Brain microvascular endothelial cell (primary cell): ENCODE data around the gene SLC44A5.
"Not testable (repeated sequence)": the region's sequence is repeated elsewhere in the genome, so short reads cannot be mapped to it uniquely, and the experiment has no call there.

Experiments
- DNase-seq: peaks from one replicate; pipeline ENCODE4 v3.0.0-alpha.2; 2020
- H3K27ac ChIP-seq: fragments of 250-450 bp; sonication (Bioruptor Pico); 2 replicates; pipeline ENCODE4 v1.5.1; 2020; ENCODE audit warnings: mild to moderate bottlenecking, moderate library complexity
- H3K27me3 ChIP-seq: fragments of 250-450 bp; sonication (Bioruptor Pico); replicated peaks from 2 replicates; pipeline ENCODE4 v1.5.1; 2020; ENCODE audit warnings: mild to moderate bottlenecking
- H3K36me3 ChIP-seq: fragments of 250-450 bp; sonication (Bioruptor Pico); replicated peaks from 2 replicates; pipeline ENCODE4 v1.5.1; 2020; ENCODE audit warnings: mild to moderate bottlenecking
- H3K4me3 ChIP-seq: 2 replicates; pipeline ENCODE4 v1.5.1; 2011; ENCODE audit warnings: low read depth, mild to moderate bottlenecking, control low read depth, low read length, moderate library complexity
- in situ Hi-C: cut with HindIII; loops from 2 replicates; pipeline ENCODE4 v1.10.0; 2017; ENCODE audit warnings: low sequenced_read_pairs, low pct_ligation_motif_present
- TF ChIP-seq, protein P1 (sequence below): IDR thresholded peaks from 2 replicates; pipeline ENCODE4 v1.5.1; 2011; ENCODE audit warnings: low read depth, mild to moderate bottlenecking, moderate library complexity, low read length, control low read depth, inconsistent platforms; ENCODE audit errors: missing control alignments

SLC44A5 gene

DNA sequence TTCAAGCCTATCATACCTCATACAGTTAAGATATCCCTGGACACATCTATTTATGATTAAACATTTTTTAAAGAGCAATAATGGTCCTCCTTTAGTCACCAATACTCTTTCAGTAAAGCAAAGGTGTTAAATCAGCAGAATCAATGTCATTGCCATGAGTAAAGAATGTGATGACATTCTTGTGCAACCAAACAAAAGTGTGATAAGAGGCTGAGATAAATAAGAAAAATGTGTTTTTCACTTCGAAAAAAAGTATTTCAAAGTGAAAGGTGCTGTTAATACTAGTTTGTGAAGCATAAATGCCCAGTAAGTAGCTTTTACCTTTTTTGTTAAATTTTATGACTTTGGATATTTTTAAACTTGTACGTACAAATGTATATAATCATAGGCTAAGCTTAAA lies 8.4 kb downstream of the SLC44A5 start:
- Histone ChIP-seq H3K4me3 (no peak overlapping the region), H3K36me3 (no peaks in the 10 kb centered on the region), H3K27me3 (no peaks in the 10 kb centered on the region), H3K27ac (no peak overlapping the region)
- in situ Hi-C loops: no loop called here
- DNase-seq: no peak
- TF ChIP-seq, protein P1, sequence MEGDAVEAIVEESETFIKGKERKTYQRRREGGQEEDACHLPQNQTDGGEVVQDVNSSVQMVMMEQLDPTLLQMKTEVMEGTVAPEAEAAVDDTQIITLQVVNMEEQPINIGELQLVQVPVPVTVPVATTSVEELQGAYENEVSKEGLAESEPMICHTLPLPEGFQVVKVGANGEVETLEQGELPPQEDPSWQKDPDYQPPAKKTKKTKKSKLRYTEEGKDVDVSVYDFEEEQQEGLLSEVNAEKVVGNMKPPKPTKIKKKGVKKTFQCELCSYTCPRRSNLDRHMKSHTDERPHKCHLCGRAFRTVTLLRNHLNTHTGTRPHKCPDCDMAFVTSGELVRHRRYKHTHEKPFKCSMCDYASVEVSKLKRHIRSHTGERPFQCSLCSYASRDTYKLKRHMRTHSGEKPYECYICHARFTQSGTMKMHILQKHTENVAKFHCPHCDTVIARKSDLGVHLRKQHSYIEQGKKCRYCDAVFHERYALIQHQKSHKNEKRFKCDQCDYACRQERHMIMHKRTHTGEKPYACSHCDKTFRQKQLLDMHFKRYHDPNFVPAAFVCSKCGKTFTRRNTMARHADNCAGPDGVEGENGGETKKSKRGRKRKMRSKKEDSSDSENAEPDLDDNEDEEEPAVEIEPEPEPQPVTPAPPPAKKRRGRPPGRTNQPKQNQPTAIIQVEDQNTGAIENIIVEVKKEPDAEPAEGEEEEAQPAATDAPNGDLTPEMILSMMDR: no peak

DNA sequence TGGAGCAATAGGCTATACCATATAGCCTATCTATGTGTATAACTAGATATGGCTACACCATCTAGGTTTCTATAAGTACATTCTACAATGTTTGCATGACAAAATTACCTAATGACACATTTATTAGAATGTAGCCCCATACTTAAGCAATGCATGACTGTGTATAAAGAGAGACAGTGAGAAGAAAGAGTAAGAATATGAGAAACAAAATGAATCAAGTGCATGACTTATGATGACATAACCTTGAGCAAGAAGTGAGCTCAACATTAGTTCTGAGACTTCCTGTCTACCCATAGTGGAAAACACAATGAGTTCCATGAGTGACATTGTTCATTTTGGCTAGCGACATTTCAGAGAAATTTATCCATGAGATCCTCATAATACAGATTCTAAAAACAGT lies 10.1 kb downstream of the SLC44A5 start:
- DNase-seq: no peak
- Histone ChIP-seq H3K36me3 (no peaks in the 10 kb centered on the region), H3K4me3 (no peak overlapping the region), H3K27me3 (no peaks in the 10 kb centered on the region), H3K27ac (no peak overlapping the region)
- TF ChIP-seq, protein P1: no peak
- in situ Hi-C loops: no loop called here

DNA sequence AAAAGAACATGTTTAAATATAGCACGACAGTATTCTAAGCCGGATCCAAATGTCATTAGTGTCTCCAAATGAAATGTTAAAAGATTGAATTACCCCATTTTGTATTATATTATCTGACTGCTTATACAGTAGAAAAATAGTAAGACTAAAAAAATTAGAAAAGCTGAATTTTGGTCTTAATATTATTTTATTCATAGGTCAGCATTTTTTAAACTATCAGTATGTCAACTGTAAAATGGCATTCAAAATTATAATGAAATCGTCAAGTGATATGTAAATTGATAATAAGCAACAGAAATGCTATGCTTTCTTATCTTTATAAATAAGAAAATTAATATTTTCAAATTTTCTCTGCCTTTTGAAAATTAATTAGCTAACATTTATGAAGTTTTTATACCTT lies 16.6 kb downstream of the SLC44A5 start:
- H3K36me3 ChIP-seq: no peaks in the 10 kb centered on the region
- no peak overlapping the region for H3K27ac ChIP-seq
- TF ChIP-seq, protein P1: no peak
- H3K4me3 ChIP-seq: no peak overlapping the region
- DNase-seq: no peak
- in situ Hi-C loops: no loop called here
- no peaks in the 10 kb centered on the region for H3K27me3 ChIP-seq

DNA sequence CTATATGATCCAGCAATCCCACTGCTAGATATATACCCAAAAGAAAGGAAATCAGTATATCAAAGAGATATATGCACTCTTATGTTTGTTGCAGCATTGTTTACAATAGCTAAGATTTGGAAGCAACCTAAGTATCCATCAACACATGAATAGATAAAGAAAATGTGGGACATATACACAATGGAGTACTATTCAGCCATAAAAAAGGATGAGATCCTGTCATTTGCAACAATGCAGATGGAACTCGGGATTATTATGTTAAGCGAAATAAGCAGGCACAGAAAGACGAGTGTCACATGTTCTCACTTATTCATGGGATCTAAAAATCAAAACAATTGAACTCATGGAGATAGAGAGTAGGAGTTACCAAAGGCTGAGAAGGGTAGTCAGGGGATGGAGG lies 17.5 kb downstream of the SLC44A5 start:
- H3K27ac ChIP-seq, H3K4me3 ChIP-seq, H3K27me3 ChIP-seq, H3K36me3 ChIP-seq, DNase-seq, in situ Hi-C loops: not testable (repeated sequence)

DNA sequence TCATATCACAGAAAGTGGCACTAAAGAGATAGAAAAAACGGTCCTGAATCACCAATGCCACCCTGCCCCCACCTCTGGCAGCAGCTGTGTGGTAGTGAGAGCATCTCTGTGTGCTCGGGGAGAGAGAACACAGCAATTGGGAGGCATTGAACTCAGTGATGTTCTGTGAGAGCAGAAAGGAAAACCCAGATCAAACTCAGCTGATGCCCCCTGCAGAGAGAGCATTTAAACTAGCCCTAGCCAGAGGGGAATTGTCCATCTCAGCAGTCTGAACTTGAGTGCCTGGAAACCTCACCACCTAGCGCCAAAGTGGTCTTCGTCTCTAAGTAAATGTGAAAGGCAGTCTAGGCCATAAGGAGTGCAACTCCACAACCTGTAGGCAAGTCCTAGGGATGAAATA lies 21.3 kb downstream of the SLC44A5 start:
- Histone ChIP-seq H3K27ac (no peak overlapping the region), H3K4me3 (no peak overlapping the region), H3K36me3 (no peaks in the 10 kb centered on the region), H3K27me3 (no peaks in the 10 kb centered on the region)
- no peak for DNase-seq
- TF ChIP-seq, protein P1: no peak
- in situ Hi-C loops: no loop called here

DNA sequence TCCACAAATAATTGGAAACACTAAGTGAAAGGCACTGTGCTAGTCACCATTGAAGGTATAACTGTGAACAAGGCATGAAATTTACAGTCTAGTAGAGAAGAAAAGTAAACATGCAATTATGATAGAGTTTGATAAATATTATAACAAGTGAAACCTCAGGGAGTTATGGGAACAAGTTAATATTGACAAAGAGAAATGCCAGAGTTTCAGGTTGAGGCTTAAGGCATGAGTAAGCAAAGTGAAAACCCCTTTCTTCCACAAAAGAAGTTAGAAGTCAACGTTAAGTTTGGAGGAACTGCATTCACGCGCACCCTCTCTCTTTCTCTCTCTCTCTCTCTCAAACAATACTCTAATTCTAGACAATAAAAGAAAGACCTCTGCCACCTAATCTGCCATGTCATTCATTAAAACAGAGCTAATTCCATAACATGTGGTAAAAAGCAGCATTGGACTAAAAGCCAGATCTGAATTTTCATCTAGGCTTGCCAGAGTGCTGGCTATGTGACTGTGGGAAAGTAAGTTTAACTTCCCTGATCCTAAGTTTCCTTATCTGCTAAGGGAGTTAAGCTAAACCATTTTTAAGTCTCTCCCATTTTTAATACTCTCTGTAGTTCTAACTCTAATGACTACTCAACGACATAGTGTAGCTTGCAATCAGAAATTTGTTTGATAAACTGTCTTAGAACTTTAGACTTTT lies 22.0 kb downstream of the SLC44A5 start:
- Histone ChIP-seq H3K4me3 (no peak overlapping the region), H3K36me3 (no peaks in the 10 kb centered on the region), H3K27me3 (no peaks in the 10 kb centered on the region), H3K27ac (no peak overlapping the region)
- TF ChIP-seq, protein P1: no peak
- in situ Hi-C loops: no loop called here
- DNase-seq: no peak
